EL (cell line): Measurements from ENCODE around the gene GNAL.
A peak's percentile ranks its signal among the peaks of the same experiment; 100 is the strongest.
"Not testable (repeated sequence)": the region's sequence is repeated elsewhere in the genome, so short reads cannot be mapped to it uniquely, and the experiment has no call there.

Experiments used
- DNase-seq: peaks from one replicate; pipeline ENCODE4 v3.0.0-alpha.2; 2016

The GNAL gene

DNA sequence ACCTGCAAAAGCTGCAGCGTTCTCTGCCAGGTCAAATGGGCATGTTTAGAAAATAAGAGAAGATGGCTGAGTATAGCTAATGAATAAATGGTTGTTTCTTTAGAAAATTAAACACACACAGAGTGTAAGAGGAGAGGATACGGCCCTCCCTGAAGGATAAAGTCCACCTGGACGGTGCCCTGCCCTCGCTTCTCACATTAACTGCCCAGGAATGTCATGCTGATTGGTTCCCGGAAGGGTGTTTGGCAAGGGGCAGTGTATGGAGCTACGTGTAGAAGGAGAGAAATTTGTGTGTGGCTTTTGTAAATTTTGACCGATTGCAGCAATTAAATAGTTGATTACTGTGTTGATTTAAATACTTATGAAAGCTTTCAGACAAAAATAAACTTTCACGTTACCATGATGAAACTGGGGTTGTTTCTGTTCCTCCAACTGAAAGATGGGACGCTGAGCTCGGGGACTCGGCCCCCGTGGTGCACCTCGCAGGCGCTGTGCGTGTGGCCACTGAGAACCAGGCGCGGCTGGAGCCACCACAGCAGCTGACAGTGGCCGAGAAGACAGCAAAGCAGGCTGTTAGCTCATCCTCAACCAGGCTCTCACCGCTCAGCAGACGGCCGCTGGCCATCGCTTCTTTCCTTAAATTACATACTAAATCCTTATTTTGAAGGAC, 196.3 kb downstream of the GNAL start:
- DNase-seq: no peak

DNA sequence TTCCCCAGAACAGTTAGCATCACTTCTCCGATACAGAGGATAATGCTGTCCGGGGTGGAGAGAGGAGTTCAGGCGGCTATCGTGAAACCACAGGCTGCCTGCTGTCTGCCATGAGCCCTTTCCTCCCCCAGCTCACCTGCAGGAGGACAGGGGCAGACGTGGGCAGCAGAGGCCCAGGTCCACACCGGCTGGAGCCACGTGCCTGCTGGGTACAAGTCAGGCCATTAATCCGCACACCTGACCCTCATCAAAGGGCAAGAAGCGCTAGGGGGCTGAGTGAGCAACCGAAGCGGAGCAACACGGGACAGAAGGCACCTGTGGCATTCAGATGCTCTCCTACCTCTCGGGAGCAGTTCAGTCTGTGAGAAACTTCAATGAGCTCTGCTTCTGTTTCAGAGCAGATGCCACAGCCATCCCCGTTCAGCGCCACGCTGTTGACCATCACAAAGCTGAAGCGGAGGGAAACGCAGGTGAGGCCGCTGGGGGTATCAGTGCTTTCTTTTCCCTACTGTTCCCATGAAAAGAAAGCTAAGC, 197.6 kb downstream of the GNAL start:
- DNase-seq: no peak

- no peak for DNase-seq
Observed at GRCh38 chr18:11887328-11888128, 198.5 kb downstream of the GNAL start.

- DNase-seq: no peak
Observed at GRCh38 chr18:11888726-11889125, 199.7 kb downstream of the GNAL start.

DNA sequence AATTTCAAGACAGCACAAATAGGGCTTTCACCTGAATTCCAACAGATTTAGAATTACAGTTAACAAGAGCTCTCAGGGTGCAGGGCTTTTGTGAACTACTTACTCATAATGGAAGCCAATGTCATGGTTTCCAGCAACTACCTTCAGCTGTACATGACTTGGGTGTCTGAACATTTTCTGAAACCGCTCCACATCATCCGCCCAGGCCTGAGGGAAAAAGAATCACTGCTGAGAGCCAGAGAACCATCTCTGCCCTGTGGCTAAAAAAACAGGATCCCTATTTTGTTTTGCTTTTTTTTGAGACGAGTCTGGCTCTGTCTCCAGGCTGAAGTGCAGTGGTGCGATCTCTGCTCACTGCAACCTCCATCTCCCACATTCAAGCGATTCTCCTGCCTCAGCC, 200.2 kb downstream of the GNAL start:
- no peak for DNase-seq

GRCh38 chr18:11891737-11892136, 202.7 kb downstream of the GNAL start:
- DNase-seq: no peak

DNA sequence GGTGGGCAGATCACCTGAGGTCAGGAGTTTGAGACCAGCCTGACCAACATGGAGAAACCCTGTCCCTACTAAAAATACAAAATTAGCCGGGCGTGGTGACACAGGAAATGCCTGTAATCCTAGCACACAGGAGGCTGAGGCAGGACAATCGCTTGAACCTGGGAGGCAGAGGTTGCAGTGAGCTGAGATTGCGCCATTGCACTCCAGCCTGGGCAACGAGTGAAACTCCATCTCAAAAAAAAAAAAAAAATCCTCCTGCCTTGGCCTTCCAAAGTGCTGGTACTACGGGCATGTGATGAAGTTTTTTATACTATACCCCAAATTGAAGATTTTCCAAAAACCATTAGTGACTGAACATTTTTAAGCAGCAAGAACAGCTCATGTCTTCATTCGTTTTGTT, 203.4 kb downstream of the GNAL start:
- DNase-seq: not testable (repeated sequence)

DNA sequence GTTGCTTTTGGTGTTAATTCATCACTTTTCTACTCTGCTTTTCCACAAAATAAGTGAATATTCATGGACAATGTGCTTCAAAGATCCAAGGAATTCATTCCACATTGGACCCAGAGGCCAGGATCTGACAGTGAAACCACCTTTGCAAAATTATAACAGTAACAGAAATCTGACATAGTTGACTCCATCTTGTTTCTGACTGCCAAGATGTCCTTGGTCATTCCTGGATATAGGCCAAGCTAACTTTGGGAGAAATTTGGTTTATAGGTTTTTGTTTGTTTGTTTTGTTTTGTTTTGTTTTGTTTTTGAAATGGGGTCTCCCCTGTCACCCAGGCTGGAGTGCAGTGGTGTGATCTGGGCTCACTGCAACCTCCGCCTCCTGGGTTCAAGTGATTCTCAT, 208.7 kb downstream of the GNAL start:
- DNase-seq: no peak

DNA sequence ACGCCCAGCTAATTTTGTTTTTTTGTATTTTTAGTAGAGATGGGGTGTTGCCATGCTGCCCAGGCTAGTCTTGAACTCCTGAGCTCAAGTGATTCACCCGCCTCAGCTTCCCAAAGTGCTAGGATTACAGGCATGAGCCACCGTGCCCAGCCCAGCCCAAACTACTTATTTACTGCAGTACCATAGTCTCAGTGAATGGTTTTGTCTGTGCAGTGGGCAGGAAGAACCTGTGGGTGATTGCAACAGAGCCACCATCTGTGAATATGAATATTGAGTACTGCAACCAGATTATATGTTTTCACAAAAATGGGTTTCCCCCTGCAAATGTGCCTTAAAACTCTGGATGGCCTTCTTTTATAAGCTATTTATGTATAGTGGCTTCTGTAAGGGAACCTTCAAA, 210.0 kb downstream of the GNAL start:
- no peak for DNase-seq

DNA sequence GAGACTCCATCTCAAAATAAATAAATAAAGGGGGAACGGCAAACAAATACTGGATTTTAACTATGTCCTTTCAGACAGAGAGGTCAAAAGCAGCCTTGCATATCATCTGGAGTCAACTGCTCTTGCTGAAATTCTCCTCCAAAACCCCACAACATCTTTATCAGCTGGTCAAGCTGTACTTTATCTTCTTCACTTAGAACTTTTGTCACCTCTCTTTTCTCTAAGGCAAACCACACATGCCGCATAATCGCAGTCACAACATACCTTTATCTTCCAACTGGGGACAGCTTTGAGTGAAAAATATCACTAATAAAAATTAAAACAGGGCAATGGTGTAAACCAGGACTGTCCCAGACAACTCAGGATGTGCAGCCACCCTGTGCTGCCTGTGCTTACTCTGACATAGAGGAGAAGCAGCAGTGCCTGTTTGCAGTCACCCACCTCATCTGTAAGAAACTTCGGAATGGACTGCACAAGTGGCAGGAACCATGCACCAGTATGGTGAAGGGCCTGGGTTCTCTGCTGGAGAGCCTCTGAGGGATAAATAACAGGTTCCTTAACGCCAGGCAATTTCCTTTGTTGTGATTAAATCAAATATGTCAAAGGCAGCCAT, 212.9 kb downstream of the GNAL start:
- DNase-seq: no peak

DNA sequence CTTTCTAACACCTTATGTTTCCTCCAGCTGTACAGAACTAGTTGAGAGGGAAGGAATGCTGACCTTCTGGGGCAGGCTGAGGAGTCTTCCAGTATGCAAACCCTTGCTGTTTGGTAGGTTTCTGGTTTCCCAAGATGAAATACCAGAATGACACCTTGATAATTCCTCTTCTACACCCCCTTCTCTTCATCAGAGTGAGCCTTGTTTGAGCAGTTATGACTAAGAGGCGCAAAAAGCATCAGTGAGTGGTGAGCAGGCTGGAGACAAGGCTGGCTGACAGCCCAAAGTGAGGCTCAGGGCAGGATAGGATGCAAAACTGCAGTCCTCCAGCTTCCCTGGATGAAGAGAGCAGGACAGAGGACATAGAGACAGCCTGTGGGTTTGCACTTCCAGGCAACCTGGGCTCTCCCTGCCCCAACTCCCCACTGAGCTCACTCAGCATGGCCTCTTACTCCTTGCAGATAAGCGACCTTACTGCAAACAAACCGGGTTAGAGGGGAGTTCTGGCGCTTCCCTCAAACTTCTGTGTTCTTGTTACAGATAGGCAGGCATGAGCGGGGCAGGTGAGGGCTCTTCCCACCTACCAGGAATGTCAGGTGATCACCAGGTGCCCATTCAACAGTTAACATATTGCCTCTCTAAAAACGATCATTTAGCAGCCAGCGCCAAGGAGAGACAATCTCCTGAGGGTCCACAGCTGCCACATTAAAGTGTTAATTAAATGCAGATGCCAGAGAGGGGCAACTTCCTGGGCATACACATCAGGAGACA, 213.6 kb downstream of the GNAL start:
- DNase-seq: no peak

DNA sequence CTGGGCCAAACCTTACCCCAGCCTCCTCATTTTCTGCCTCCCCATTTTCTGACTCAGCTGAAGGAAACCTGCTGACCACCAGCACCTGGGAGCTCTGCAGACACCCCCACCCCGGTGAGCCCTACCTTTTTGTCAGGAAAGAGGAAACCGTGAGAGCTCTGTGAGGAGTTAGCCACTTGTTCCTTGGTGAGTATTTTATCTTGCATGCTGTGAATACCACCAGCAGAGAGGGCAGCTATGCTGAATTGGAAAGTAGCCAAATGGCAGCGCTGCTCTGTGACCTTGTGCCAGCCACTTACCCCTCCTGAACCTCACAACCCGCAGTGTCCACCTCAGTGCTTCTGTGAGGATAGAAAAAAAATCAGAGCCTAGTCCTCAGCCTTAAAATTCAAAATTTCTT, 216.5 kb downstream of the GNAL start:
- no peak for DNase-seq

DNA sequence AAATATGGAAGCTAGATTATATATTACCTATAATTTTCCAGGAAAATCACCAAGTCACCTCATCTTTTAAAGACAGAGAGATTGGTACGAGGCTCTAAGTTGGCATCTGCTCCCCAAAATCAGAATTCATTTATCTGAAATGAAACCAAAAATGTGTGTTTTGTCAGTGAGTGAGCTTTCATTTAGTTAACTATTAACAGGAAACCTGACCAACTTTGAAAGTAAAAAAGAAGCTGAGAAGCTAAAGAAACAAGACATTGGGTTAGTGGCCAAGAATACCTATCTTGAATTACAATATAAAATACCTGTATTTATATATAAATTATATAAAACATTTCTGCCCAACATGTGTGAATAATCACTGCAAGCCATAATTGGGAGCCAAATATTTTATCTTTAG, 217.1 kb downstream of the GNAL start:
- no peak for DNase-seq

GRCh38 chr18:11906926-11907874, 218.1 kb downstream of the GNAL start:
- no peak for DNase-seq

DNA sequence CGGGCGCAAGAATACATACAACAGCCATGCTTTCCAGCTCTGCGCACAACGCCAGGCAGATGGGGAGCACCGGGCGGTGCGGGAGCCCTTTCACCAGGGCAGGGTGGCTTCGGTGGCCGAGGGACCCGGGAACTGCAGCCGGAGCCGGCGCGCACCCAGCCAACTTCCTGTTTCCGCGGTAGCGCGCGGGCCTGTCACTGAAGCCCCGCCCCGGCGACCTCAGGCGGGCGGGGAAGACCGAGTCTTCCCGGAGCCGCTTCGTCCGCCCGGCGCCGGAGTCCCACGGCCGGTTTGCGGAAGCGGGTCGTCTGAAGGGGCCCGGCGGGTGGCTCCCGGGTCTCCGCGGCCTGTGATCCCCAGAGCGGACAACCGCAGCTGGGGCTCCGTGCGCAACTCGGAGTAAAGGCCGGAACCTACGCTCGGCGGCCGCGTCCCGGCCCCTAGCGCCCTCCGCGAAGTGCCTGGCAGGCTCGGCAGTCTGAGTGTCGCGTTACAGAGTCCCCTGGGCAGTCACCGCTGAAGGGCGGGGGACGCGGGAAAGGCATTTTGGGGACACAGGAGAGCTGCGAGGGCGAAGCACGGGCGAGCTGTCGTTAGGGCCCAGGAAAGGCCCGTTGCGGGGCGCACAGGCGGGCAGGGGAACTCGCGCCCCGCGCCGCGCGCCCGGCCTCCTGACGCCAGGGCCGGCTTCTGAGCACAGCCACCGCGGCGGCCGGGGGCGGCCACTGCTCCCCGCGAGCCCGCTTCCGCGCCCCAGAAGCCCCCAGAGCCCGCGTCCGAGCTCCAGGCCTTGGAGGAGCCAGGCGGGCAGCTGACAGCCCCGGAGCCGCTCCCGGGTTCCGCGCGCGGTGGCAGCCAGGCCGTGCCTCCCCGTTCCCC, 219.4 kb downstream of the GNAL start, which contains the start of gene MPPE1:
Gene MPPE1, minus strand, starts transcription at position 136 of the 879 bp plus-strand sequence. CDS start 11,053 bp downstream, outside the sequence.
- DNase-seq: peak; percentile 84

DNA sequence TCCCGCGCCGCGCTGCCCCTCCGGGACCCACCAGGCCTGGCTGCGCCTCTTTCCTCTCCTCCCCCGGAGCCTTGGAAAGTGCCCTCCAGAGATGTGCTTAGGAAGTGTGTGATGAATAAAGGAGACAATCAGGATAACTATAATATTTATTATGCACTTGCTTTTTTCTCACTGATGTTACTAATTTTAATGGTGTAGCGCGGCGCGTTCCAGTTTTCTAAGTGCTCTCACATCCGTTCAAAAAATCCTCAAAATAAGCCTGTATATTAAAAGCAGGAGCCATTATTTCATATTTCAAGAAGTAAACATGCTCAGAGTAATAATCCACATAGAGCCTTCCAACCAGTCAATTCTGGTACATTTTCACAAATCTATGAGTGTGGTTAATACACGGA, 220.0 kb downstream of the GNAL start:
- no peak for DNase-seq

GRCh38 chr18:11909591-11910026, 220.5 kb downstream of the GNAL start:
- DNase-seq: peak; percentile 43

- DNase-seq: not testable (repeated sequence)
Observed at GRCh38 chr18:11916880-11917279, 227.8 kb downstream of the GNAL start.

DNA sequence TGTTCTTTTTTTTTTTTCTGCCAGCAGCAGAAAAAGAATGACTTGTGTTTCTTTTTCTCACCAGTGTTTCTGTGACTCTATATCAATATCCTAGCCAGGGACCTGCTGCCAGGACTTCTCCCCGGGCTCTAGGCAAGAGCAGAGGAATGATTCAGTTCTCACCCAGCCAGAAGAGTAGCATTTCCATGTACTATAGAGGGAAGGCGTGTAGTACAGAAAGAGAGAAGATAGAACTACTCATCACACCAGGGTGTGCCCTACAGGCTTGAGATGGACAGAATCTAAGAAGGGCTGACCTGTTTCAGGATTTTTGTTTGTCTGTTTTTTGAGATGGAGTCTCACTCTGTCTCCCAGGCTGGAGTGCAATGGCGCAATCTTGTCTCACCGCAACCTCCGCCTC, 230.5 kb downstream of the GNAL start:
- DNase-seq: not testable (repeated sequence)

DNA sequence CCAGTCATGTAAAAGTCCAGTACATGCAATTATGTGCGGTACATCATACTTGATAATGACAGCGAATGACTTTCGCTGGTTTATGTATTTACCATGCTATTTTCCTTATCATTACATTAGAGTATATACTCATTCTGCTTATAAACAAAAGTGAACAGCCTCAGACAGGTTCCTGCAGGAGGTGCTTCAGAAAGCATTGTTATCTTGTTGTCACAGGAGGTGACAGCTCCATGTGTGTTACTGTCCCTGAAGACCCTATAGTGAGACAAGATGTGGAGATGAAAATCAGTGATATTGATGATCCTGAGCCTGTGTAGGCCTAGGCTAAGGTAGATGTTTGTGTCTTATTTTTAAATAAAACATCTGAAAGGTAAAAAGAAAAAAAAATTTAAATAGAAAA, 234.4 kb downstream of the GNAL start:
- DNase-seq: no peak
